ENCODE results near the gene FYB2. TPM values are rescaled to one million over a fixed set of nuclear protein-coding genes. Genes with fewer than 3 reads are reported as not detected.

FYB2 gene
- total RNA-seq, 5 donors from 2014 or later (not counting 1 experiment from before 2014, with no cell fraction given) = not detected

GRCh38 chr1:56758135-56758534 lies 61.1 kb downstream of the FYB2 start:
- CTCF ChIA-PET = no interaction called here
- Histone ChIP-seq H3K4me1 (ENCODE audit: control insufficient read depth in 1 of 2, extremely low read depth in 1 of 2, insufficient read depth in 2 of 2, low read length in 2 of 2) (no peaks in the 10 kb centered on the region), H3K4me3 (ENCODE audit: control insufficient read depth in 1 of 2, extremely low read depth in 1 of 2, low read length in 1 of 2) (no peak overlapping the region), H3K9me3 (no peaks in the 10 kb centered on the region), H3K27ac (ENCODE audit: low read length) (no peak overlapping the region), H3K36me3 (ENCODE audit: control insufficient read depth in 2 of 2, extremely low read depth in 1 of 2, insufficient read depth in 1 of 2, low read length in 1 of 2) (no peaks in the 10 kb centered on the region), H3K27me3 (replicated peaks in 1 of 2; ENCODE audit: control insufficient read depth in 2 of 2, extremely low read depth in 1 of 2, insufficient read depth in 2 of 2, low read length in 1 of 2) (no peaks in the 10 kb centered on the region)
- no peak for ATAC-seq (replicated peaks in 1 of 4)
- Mint-ChIP-seq H3K36me3 (no peaks in the 10 kb centered on the region), H3K27ac (no peak overlapping the region), H3K4me3 (no peak overlapping the region), H3K9me3 (no peaks in the 10 kb centered on the region), H3K4me1 (no peaks in the 10 kb centered on the region), H3K27me3 (peaks cover 11 to 16% of the 10 kb centered on the region in 2 donors)
- POLR2A ChIA-PET = no interaction called here
- no peak for DNase-seq

DNA sequence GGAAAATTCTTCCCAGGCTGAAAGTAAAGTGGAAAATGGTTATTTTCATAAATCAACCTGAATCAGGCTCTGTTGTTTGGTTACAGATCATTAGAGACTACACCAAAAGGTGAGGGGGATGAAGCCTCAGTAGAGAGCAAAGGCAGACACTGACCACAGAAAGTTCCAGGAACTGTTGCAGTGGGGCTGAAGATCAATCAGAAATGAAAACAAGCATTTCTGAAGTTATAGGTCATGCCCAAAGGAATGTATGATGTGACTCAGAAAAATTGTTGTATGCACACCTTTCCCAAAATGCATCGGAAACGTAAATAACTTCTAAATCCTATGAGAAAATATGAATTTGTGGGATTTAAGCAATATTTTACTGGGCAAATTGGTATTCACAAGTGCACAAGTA lies 63.3 kb downstream of the FYB2 start:
- ChIA-PET CTCF (no interaction called here), POLR2A (no interaction called here)
- no CpG with 5 or more reads among the region's 2 CpGs for WGBS (ENCODE audit: insufficient coverage)
- Mint-ChIP-seq H3K27me3 (peaks cover 16 to 25% of the 10 kb centered on the region in 2 donors), H3K4me1 (no peaks in the 10 kb centered on the region), H3K4me3 (no peak overlapping the region), H3K27ac (no peak overlapping the region), H3K9me3 (no peaks in the 10 kb centered on the region), H3K36me3 (no peaks in the 10 kb centered on the region)
- DNase-seq (no peak), ATAC-seq (replicated peaks in 1 of 4) (no peak)
- Histone ChIP-seq H3K9me3 (no peaks in the 10 kb centered on the region), H3K27ac (ENCODE audit: low read length) (no peak overlapping the region), H3K36me3 (ENCODE audit: control insufficient read depth in 2 of 2, extremely low read depth in 1 of 2, insufficient read depth in 1 of 2, low read length in 1 of 2) (no peaks in the 10 kb centered on the region), H3K27me3 (replicated peaks in 1 of 2; ENCODE audit: control insufficient read depth in 2 of 2, extremely low read depth in 1 of 2, insufficient read depth in 2 of 2, low read length in 1 of 2) (no peaks in the 10 kb centered on the region), H3K4me1 (ENCODE audit: control insufficient read depth in 1 of 2, extremely low read depth in 1 of 2, insufficient read depth in 2 of 2, low read length in 2 of 2) (no peaks in the 10 kb centered on the region), H3K4me3 (ENCODE audit: control insufficient read depth in 1 of 2, extremely low read depth in 1 of 2, low read length in 1 of 2) (no peak overlapping the region)

- Histone ChIP-seq H3K4me3 (ENCODE audit: control insufficient read depth in 1 of 2, extremely low read depth in 1 of 2, low read length in 1 of 2) (no peak overlapping the region), H3K4me1 (ENCODE audit: control insufficient read depth in 1 of 2, extremely low read depth in 1 of 2, insufficient read depth in 2 of 2, low read length in 2 of 2) (no peaks in the 10 kb centered on the region), H3K27me3 (replicated peaks in 1 of 2; ENCODE audit: control insufficient read depth in 2 of 2, extremely low read depth in 1 of 2, insufficient read depth in 2 of 2, low read length in 1 of 2) (no peaks in the 10 kb centered on the region), H3K36me3 (ENCODE audit: control insufficient read depth in 2 of 2, extremely low read depth in 1 of 2, insufficient read depth in 1 of 2, low read length in 1 of 2) (no peaks in the 10 kb centered on the region), H3K27ac (ENCODE audit: low read length) (no peak overlapping the region), H3K9me3 (no peaks in the 10 kb centered on the region)
- H3K27ac Mint-ChIP-seq = no peak overlapping the region
- ChIA-PET POLR2A (no interaction called here), CTCF (interaction anchor here in 1 of 2 donors (0.6 kb wide), 1 partner anchor 9 kb away, joined by 5 read pairs; no protein-coding TSS in a partner anchor)
- DNase-seq = no peak
- no peaks in the 10 kb centered on the region for H3K9me3 Mint-ChIP-seq
- no peak for ATAC-seq (replicated peaks in 1 of 4)
- no peaks in the 10 kb centered on the region for H3K36me3 Mint-ChIP-seq
- H3K4me3 Mint-ChIP-seq = no peak overlapping the region
- H3K4me1 Mint-ChIP-seq = no peaks in the 10 kb centered on the region
- H3K27me3 Mint-ChIP-seq = peaks cover 16 to 25% of the 10 kb centered on the region in 2 donors
- no CpG with 5 or more reads among the region's 1 CpG for WGBS (ENCODE audit: insufficient coverage)
Observed at GRCh38 chr1:56754708-56755479, 64.3 kb downstream of the FYB2 start.

- H3K27ac ChIP-seq (ENCODE audit: low read length) = no peak overlapping the region
- DNase-seq (no peak), ATAC-seq (replicated peaks in 1 of 4) (no peak)
- CTCF ChIA-PET = no interaction called here
- POLR2A ChIA-PET = no interaction called here
- 60% methylated on average over 3 of the region's 3 CpGs for WGBS (ENCODE audit: insufficient coverage)
- no peaks in the 10 kb centered on the region for H3K27me3 ChIP-seq (replicated peaks in 1 of 2; ENCODE audit: control insufficient read depth in 2 of 2, extremely low read depth in 1 of 2, insufficient read depth in 2 of 2, low read length in 1 of 2)
- Mint-ChIP-seq H3K4me3 (no peak overlapping the region), H3K9me3 (peaks cover 0 to 8% (median 0%) of the 10 kb centered on the region in 3 donors), H3K27me3 (peaks cover 0 to 3% of the 10 kb centered on the region in 2 donors), H3K36me3 (no peaks in the 10 kb centered on the region), H3K27ac (no peak overlapping the region), H3K4me1 (no peaks in the 10 kb centered on the region)
- no peak overlapping the region for H3K4me3 ChIP-seq (ENCODE audit: control insufficient read depth in 1 of 2, extremely low read depth in 1 of 2, low read length in 1 of 2)
- H3K36me3 ChIP-seq (ENCODE audit: control insufficient read depth in 2 of 2, extremely low read depth in 1 of 2, insufficient read depth in 1 of 2, low read length in 1 of 2) = no peaks in the 10 kb centered on the region
- H3K4me1 ChIP-seq (ENCODE audit: control insufficient read depth in 1 of 2, extremely low read depth in 1 of 2, insufficient read depth in 2 of 2, low read length in 2 of 2) = no peaks in the 10 kb centered on the region
- no peaks in the 10 kb centered on the region for H3K9me3 ChIP-seq
Observed at GRCh38 chr1:56745231-56745630, 74.0 kb downstream of the FYB2 start.

DNA sequence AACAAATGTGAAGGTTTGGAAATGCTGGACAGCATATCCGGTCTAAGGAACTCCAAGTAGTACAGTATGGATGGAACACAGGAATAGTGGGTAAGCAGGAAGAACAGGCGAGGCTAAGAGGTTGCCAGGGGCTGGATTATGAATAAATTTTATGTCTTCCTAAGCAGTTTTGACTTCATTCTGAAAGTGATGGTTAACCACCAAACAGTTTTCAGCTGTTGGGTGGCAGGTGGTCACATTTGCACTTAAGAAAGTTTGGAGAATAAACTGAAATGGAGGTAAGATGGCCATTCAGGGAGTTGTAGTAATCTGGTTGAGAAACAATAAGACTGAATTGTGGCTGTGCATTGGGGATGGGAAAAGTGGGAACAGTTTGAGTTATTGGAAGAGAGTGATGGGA lies 90.2 kb downstream of the FYB2 start:
- peaks cover 0 to 3% of the 10 kb centered on the region in 2 experiments for H3K27me3 ChIP-seq (replicated peaks in 1 of 2; ENCODE audit: control insufficient read depth in 2 of 2, extremely low read depth in 1 of 2, insufficient read depth in 2 of 2, low read length in 1 of 2)
- Mint-ChIP-seq H3K27ac (no peak overlapping the region), H3K4me1 (no peaks in the 10 kb centered on the region), H3K4me3 (no peak overlapping the region), H3K27me3 (peaks cover 17 to 25% of the 10 kb centered on the region in 2 donors), H3K36me3 (no peaks in the 10 kb centered on the region), H3K9me3 (peaks cover 0 to 11% (median 0%) of the 10 kb centered on the region in 3 donors)
- H3K9me3 ChIP-seq = no peaks in the 10 kb centered on the region
- no peak overlapping the region for H3K4me3 ChIP-seq (ENCODE audit: control insufficient read depth in 1 of 2, extremely low read depth in 1 of 2, low read length in 1 of 2)
- no peaks in the 10 kb centered on the region for H3K36me3 ChIP-seq (ENCODE audit: control insufficient read depth in 2 of 2, extremely low read depth in 1 of 2, insufficient read depth in 1 of 2, low read length in 1 of 2)
- DNase-seq (no peak), ATAC-seq (replicated peaks in 1 of 4) (no peak)
- ChIA-PET POLR2A (no interaction called here), CTCF (no interaction called here)
- WGBS (ENCODE audit: insufficient coverage) = 63% methylated on average over 2 of the region's 2 CpGs
- no peaks in the 10 kb centered on the region for H3K4me1 ChIP-seq (ENCODE audit: control insufficient read depth in 1 of 2, extremely low read depth in 1 of 2, insufficient read depth in 2 of 2, low read length in 2 of 2)
- H3K27ac ChIP-seq (ENCODE audit: low read length) = no peak overlapping the region

- H3K27me3 ChIP-seq (replicated peaks in 1 of 2; ENCODE audit: control insufficient read depth in 2 of 2, extremely low read depth in 1 of 2, insufficient read depth in 2 of 2, low read length in 1 of 2) = peaks cover 0 to 3% of the 10 kb centered on the region in 2 experiments
- no peak overlapping the region for H3K4me3 Mint-ChIP-seq
- H3K27ac ChIP-seq (ENCODE audit: low read length) = no peak overlapping the region
- no peaks in the 10 kb centered on the region for H3K9me3 ChIP-seq
- H3K9me3 Mint-ChIP-seq = peaks cover 0 to 3% (median 0%) of the 10 kb centered on the region in 3 donors
- CTCF ChIA-PET = no interaction called here
- no peaks in the 10 kb centered on the region for H3K4me1 Mint-ChIP-seq
- peaks cover 17 to 25% of the 10 kb centered on the region in 2 donors for H3K27me3 Mint-ChIP-seq
- H3K27ac Mint-ChIP-seq = no peak overlapping the region
- no peak for ATAC-seq (replicated peaks in 1 of 4)
- H3K36me3 ChIP-seq (ENCODE audit: control insufficient read depth in 2 of 2, extremely low read depth in 1 of 2, insufficient read depth in 1 of 2, low read length in 1 of 2) = no peaks in the 10 kb centered on the region
- no peak for DNase-seq
- no peaks in the 10 kb centered on the region for H3K4me1 ChIP-seq (ENCODE audit: control insufficient read depth in 1 of 2, extremely low read depth in 1 of 2, insufficient read depth in 2 of 2, low read length in 2 of 2)
- POLR2A ChIA-PET = no interaction called here
- no peaks in the 10 kb centered on the region for H3K36me3 Mint-ChIP-seq
- H3K4me3 ChIP-seq (ENCODE audit: control insufficient read depth in 1 of 2, extremely low read depth in 1 of 2, low read length in 1 of 2) = no peak overlapping the region
Observed at GRCh38 chr1:56726706-56727105, 92.5 kb downstream of the FYB2 start.

DNA sequence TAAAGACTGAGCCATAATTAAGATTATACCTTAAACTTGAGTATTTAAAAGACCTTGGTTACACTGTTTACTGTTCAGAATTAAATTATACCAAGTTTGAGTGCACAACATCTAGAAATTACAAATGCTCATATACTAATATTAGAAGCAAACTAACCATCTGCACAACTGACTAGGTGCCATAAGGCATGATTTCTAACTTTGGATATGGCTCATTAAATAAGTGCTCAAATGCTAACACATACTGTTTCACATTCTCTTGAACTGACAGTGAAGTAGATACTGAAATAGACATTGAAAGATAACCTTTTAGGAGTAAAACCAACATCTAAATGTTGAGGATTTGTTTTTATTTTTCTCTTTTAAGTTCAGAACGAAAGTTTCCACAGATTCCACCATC lies 100.0 kb downstream of the FYB2 start:
- CTCF ChIA-PET = no interaction called here
- Mint-ChIP-seq H3K9me3 (no peaks in the 10 kb centered on the region), H3K27ac (no peak overlapping the region), H3K36me3 (no peaks in the 10 kb centered on the region), H3K4me3 (no peak overlapping the region), H3K27me3 (peaks cover 0 to 12% of the 10 kb centered on the region in 2 donors), H3K4me1 (no peaks in the 10 kb centered on the region)
- no CpG with 5 or more reads among the region's 1 CpG for WGBS (ENCODE audit: insufficient coverage)
- POLR2A ChIA-PET = no interaction called here
- Histone ChIP-seq H3K4me1 (ENCODE audit: control insufficient read depth in 1 of 2, extremely low read depth in 1 of 2, insufficient read depth in 2 of 2, low read length in 2 of 2) (no peaks in the 10 kb centered on the region), H3K36me3 (ENCODE audit: control insufficient read depth in 2 of 2, extremely low read depth in 1 of 2, insufficient read depth in 1 of 2, low read length in 1 of 2) (no peaks in the 10 kb centered on the region), H3K9me3 (no peaks in the 10 kb centered on the region), H3K4me3 (ENCODE audit: control insufficient read depth in 1 of 2, extremely low read depth in 1 of 2, low read length in 1 of 2) (no peak overlapping the region), H3K27ac (ENCODE audit: low read length) (no peak overlapping the region), H3K27me3 (replicated peaks in 1 of 2; ENCODE audit: control insufficient read depth in 2 of 2, extremely low read depth in 1 of 2, insufficient read depth in 2 of 2, low read length in 1 of 2) (no peaks in the 10 kb centered on the region)
- ATAC-seq (replicated peaks in 1 of 4) (no peak), DNase-seq (no peak)
